Activated CD4-positive, alpha-beta T cell treated with anti-CD3 and anti-CD28 coated beads, Interleukin-2, amount 50 U/mL, for 16 hours (primary cell): ENCODE results near the gene DLG2.
"Not testable (repeated sequence)": the region's sequence is repeated elsewhere in the genome, so short reads cannot be mapped to it uniquely, and the experiment has no call there.

Experiments used
- DNase-seq: peaks from one replicate; pipeline ENCODE4 v3.0.0-alpha.2; 2020

Gene DLG2

DNA sequence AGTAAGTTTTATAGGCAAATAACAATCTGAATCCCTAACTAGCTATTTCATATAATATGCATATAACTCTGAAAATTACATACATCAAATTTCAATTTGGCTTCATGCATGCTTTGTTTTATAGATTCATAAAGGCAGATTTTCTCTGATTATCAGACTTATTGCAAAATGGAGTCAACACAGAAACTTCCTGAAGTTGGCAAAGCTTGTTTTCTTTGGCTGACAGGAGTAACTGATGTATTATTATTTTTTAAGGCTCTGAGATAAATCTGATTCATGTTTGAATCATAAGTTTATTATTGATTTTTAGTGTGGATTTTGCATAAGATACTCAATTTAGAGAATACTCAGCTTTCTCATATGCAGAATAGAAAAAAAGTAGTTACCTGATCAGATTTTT lies 1984.6 kb downstream of the DLG2 start:
- no peak for DNase-seq

DNA sequence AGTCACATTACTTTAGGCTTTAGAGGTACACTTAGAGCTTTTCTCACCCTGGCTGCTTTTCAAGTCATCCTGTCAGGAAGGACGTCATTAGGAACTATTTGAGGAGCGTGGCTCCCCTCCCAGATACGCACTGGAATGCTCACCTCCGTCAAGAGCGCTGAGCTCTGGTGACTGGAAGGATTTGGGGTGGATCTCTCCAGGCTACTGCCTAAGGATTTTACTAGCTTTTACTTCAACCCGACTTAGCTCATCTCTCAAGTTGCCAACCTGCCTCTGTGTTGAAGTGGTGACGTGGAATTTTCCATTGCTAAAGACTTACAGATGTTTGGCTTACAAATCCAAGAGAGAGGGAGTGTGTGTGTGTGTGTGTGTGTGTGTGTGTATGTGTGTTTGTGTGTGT lies 1985.6 kb downstream of the DLG2 start:
- no peak for DNase-seq

DNA sequence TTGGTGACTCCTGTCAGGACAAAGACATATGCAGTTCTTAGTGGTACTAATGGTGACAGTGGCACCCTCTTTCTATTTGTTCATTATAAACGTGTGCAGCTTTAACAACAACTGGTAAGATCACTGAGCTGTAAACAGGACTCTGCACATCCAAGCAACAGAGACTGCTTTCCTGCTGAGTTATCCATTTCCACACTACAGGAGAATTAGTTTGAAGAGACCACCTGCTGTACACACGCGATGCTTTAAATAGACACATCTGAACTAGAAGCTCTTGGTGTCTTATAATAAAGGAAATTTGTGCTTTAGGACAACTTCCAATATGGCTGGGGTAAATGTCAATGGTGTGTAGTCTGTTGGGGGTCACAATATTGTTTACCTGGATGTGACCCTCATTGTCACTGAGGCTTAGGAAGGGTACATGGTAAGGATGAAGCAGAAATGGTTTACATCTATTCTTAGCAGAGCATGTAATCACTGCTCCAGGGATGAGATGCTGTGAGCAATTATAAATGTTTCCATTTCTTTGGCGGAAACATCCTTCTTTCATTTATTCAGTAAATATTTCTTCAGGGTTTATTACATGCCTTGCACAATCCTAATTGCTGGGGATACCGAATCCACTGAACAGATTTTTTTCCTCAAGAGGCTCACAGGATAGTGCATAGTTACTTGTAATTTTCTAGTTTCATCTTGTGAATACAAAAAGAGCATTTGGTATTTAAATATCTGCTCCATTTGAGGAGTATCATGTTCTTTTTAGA lies 1987.0 kb downstream of the DLG2 start:
- DNase-seq, result no peak

DNA sequence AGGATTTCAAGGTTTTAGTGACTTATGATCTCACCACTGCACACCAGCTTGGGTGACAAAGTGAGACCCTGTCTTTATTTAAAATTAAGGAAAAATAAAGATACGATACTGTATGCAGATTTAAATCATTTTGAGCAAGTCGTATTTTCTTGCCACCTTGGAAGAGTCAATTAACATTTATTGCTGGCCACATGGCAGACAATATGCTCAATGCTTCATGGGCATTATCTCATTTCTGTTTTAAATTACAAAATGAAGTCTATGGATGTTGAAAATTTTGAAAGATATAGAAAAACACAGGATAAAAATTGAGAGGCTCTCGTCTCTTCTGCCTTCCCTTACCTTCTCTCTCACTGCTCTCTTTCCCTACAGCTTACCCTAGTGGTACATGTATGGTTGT lies 1992.0 kb downstream of the DLG2 start:
- DNase-seq, result no peak

DNA sequence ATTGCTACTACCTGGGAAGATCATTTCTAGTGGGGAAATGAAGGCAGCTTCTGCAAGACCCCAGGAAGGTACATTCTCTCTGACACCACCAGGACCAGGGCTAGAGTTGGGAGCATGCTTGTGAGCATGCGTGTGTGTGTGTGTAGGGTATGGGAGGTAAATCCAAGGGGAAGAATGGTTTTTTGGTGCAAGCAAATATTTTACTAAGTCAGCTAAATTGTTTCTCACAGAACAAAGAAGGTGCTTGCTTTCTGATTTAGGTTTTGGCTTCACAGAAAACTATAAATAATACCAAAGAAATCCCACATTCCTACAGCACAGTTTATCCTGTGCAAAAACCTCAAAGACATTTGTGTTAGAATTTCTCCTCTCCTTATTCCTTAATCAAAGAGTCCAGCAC lies 1996.9 kb downstream of the DLG2 start:
- DNase-seq, result no peak

DNA sequence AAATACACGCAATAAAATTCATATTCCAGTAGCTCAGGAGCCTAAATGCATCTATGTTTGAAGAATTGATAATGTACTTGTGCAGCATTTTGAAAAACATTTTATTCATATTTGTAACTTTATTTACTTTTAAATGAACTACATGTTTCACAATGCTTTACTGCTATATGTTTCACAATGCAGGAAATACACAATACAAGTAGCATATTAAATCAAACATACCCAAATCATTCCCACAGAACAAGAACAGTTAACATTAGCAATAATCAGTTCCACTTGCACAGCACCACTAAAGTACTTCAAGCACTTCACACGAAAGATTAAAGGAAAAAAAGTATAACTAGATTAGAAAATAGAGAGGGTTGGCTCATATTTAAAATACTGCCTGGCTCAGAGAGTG lies 1997.4 kb downstream of the DLG2 start:
- no peak for DNase-seq

DNA sequence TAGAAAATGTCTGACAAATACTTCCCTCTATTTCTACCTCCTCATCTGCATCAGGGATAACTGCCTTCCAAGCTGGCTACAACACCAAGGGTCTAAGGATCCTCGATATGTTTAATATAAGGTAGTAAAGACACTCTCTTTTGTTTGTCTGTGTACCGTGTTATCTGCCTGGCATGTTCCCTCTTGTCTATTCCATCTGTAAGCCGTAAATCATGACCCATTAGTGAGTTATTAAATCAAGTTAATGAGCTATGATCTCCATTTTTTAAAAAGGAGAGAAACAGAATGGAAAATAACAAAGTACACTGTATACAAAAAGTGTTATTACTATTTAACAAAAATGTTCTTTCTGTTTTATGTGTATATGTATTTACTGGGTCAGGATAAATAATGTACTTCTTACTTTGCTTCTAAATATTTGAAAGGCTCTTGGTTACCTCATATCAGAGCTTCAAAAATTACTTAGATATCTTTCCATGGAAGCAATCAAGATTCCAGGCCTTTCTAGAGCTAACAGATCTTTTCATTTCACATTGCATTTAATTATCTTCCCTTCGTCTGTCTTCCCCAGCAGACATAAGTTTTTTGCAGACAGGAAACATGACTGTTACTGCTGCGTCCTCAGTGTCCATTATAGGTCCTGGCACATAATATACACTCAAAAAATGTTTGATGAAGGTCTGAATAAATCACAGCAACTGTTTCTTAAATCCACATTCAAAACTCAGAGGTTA lies 1998.4 kb downstream of the DLG2 start:
- DNase-seq, result no peak

DNA sequence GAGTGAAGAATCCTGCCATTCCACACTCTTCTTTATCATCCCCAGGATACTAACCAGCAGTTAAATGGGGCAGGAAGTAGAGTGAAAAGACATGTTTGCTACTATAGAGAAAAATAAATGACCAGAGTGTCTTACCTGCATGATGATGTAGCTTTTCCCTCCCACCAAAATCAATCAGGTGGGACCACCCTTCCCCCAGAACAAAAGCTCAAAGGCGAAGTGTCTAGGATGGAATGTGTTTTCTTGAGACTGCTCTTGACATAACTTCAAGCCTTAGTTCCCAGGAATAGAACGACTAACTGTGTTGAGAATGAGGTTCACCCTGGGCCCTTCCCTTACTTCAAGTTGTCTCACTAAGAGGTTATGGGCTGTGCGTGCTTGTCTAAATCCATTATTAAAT lies 2001.8 kb downstream of the DLG2 start:
- no peak for DNase-seq

DNA sequence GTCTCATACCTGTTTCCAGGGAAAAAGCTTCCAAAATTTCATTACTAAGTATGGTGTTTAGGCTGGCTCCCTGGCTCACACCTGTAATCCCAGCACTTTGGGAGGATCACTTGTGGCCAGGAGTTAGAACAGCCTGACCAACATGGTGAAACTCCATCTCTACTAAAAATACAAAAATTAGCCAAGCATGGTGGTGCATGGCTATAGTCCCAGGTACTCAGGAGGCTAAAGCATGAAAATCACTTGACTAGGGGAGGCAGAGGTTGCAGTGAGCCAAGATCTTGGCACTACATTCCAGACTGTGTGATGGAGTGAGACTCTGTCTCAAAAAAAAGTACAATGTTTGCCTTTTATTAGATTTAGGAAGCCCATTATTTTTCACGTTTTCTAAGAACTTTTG lies 2009.5 kb downstream of the DLG2 start:
- no peak for DNase-seq

DNA sequence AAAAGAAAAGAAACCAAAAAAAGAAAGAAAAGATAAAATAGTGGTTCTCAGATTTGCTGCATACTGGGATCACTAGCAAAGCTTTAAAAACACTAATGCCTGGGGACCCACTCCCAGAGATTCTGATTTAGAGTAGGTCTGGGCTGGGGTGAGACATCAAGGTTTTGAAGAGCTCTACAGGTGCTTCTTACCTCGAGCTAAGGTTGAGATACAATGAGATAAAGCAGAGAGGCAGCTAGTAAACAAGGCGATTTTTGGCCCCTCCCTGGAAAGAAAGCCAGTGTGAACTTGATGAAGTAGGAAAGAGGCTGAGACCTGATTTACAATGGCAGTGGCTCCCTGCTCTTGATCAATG lies 2013.4 kb downstream of the DLG2 start:
- DNase-seq, result no peak

DNA sequence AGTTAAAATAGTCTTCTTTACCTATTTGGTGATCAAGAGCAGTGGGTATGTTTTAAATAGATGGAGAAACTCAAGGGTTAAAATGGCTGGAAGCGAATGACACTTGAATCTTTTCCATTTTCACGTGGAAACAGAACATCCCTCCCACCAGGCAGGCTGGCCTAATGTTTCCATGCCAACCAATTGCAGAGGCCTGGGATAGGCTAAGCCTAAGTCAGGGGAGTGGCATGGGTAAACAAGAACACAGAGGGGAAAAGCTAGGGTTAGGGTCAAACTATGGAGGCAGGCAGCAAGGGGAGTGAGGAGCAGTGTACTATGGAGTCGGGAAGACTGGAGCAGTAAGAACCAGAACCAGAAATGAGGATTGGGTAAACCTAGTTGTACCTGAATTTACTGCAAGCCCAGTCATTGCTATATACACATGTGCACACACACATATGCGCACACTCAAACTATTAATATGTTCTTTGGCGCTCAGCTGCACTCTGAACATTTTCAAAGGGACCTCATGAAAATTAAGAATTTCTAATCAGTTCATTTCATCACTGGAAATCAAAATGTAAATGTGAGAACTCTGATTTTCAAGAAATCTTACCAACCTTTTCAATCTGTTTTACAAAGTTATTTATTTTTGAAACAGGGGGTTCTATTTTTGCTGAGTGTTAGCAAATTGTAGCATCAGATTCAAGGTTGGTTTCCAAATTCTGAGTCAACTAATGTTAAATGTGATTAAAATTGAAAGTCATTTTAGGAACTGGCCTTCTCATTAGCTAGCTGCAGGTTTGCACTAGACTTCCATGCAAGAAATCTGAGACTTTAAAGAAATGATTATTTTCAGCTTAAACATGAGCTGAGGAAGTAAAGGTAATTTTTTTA lies 2014.0 kb downstream of the DLG2 start:
- peak; percentile 24 for DNase-seq

DNA sequence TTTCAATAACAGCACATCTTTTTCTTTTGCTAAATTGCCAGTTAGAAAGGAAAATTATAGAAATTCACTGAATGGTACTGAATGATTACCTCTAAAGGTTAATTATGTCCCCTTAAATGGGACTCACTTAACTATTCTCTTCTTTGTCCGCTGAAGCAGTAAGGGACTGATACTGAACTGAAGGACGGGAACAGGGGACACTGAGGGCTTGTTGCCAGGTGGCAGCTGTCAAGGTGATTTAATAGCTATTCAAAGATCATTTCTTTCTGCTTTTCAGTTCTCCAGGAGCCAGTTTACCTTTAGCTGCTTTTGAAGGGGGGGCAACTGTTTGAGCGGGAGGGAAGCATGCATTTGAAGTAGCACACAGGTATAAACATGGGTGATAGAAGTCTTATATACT lies 2015.5 kb downstream of the DLG2 start:
- no peak for DNase-seq

DNA sequence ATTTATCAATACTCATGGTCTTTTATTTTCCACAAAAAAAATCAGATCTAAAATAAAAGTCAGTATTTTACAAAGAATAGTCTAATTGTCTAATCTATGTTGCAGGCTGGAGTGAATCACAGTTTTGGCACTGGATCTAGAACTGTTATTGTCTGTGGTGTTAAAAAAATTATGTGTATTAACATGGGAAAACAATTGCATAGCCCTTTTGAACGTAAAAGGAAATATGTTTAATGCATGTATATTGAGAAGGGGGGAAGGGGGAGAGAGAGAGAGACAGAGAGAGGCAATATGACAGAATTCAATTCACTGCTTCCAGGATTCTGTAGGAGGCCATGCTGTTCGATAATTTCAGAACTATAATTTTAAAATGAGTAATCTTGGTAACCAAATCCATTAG lies 2016.1 kb downstream of the DLG2 start:
- peak; percentile 2 for DNase-seq

DNA sequence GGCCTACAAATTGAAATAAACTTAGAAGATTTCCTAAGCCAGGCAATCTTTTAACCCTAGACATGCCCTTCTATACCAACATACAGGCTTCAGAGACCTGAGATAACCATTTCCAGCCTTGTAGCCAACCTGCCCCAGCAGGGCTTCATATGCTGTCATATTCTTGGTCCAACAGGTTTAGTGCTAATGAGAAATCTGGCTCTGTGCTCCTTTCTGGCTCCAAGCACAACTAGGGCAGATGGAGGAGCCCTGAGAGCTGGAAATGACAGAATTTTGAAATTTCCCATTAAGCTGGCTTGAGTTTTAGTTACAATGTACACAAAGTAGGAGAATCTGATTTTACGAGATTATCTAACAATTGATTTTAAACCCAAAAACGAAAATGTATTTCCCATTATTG lies 2018.0 kb downstream of the DLG2 start:
- no peak for DNase-seq

DNA sequence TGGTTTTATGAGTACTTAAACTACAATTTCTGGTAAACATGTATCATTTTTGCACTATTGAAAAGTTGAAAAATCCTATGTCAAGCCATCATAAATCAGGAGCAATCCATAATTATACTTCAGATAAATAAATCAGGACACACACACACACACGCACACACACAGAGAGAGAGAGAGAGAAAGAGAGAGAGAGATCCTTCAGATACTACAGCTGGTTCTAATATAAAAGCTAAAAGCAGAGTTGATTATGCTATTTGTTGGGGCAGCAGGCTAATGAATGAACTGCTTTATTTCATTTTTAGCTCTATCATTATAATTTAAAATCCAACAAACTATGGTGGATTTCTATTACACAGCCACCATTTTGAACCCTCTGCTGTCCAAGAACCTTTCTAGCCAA lies 2018.6 kb downstream of the DLG2 start:
- DNase-seq, result no peak

DNA sequence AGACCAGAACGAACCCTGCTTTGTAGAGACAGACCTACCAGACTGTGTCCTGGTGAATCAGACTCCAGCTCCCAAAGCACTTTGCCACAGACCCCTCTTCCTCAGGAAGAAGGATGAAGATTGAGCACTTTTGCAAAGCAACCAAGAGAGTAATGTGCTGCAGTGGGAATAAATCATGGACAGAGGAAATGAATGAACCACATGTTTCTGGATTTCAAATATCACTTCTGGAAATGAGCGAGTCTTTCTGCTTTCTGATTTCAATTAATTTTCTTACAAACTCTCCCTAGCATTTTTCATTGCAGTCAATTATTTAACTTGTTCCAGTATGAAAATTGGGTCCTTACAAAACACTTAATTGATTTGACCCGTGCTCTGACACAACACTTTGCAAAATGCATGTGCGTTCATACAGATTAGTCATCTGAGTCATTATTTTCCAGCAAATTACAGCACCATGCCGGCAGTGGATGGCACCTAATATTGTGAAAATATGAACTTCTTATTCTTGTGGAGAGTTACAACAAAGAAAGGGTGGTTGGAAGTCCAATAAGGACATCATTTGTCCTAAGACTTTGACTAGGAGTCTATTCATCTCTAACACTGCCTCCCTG lies 2025.1 kb downstream of the DLG2 start:
- DNase-seq, result no peak

DNA sequence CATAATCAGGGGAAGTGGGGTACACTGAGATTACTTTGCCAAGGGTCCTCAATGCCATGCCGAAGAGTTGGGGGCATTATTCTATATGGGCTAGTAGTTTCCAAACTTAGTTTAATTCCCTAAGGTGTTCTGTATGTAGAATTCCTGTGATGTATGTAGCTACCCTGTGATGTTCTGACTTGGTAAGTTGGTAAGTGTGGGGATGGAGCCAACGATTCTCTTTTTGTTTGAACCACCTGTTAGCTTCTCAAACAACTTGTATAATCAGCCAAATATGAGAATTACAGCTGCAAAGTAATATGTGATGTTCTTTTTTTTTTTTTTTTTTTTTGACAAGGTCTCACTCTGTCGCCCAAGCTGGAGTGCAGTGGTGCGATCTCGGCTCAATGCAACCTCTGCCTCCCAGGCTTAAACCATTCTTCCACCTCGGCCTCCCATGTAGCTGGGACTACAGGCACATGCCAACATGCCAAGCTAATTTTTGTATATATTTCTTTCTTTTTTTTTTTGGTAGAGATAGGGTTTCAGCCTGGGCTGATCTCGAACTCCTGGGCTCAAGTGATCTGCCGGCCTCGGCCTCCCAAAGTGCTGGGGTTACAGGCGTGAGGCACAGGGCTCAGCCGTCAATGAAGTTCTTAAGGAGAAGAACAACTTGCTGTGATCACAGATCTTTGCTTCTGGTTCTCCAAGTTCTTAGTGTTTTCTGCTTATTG lies 2025.8 kb downstream of the DLG2 start:
- DNase-seq, result no peak

DNA sequence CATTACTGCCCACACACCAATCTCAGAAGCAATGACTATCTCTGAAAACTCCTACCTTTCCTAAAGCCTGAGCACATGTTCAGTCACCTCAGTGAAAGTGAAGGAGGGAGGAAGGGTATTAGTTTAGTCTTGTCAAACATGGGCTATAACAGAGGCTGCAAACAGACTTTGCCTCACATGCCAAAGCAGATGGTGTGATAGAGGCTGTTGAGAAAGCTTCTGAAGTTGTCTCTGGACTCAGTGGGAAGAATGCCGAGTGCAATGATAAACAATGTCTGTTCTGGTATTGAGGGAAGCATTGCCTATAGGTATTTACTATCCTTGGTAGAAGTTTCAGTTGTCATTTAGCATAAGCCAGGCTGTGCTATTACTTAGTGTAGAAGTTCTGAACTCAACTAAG lies 2026.5 kb downstream of the DLG2 start:
- DNase-seq, result no peak

DNA sequence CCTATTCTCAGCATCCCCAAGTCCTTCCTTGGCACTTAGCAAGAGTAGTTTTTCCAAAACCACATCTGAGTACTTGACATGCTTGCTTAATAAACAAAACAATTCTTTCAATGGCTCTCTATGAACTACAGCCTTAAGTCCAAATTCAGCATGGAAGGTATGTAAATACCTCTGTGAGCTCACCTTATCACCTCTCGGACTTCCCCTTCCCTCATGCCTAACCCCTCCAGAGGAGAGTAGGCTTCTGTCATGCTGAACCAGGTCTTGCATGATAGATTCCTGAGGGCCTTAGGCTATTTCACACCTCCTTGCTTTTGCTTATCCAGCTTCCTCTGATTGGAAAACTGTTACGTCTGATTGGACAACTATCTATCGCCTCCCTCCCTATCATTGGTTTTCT lies 2028.1 kb downstream of the DLG2 start:
- no peak for DNase-seq

DNA sequence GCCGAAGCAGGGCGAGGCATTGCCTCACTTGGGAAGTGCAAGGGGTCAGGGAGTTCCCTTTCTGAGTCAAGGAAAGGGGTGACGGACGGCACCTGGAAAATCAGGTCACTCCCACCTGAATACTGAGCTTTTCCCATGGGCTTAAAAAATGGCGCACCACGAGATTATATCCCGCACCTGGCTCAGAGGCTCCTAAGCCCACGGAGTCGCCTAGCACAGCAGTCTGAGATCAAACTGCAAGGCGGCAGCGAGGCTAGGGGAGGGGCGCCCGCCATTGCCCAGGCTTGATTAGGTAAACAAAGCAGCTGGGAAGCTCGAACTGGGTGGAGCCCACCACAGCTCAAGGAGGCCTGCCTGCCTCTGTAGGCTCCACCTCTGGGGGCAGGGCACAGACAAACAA lies 2039.3 kb downstream of the DLG2 start:
- not testable (repeated sequence) for DNase-seq

DNA sequence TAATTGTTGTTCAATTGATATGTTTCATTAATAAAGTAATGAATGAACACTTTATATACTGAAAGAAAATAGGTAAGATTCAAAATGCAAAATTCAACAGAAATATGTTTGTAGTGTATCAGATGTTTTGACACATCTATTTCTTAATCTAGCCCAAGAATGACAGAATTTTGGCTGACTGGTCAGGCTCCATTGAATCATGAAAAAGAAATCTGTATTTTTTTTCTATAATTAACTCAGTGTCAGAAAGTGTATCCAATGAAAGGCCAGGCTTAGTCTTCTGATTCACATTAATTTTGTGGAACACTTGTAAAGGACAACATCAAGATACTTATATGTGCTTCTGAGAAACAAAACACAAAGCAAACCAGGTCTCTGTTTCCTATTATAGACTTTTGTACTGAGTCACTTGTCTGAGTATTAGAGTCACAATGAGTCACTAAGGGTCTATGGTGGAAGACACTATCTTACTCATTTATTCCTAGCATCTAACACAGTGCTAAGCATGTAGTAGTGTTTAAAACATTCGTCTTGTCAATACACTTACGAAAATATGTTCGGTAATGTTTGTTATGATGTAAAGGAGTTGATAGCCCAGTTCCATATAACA lies 2043.3 kb downstream of the DLG2 start:
- DNase-seq, result peak; percentile 68

DNA sequence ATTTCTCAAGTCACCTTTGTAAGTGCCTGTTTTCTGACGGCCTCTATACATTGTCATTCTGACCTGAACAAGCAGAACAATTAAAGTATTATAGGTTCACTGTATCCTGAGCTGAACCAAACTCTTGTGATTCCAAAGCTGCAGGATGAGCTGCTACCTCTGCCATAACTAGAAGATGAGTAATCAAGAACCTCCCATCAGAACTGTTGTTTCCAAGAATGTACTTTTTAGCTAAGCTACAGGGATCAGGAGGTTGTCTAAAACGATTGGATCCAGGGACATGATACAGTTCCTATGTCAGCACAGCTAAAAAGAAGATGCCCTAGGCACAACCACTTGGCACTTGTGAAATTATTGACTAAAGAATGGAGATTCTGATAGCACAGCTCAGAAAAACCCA lies 2052.6 kb downstream of the DLG2 start:
- DNase-seq, result no peak
